ENCODE measurements around the gene ELL2.

Gene ELL2

GRCh38 chr5:96004754-96005153, 43.1 kb upstream of the ELL2 start:
- no peak for DNase-seq
- H3K18ac ChIP-seq (ENCODE audit: low read length) = no peak overlapping the region
- H2BK15ac ChIP-seq (replicated peaks; ENCODE audit: low read depth) = no peak overlapping the region
- no peaks in the 10 kb centered on the region for H3K4me1 ChIP-seq (ENCODE audit: control insufficient read depth, low read depth, low read length)
- no peak overlapping the region for H2BK5ac ChIP-seq (ENCODE audit: low read length)
- no peak overlapping the region for H3K4ac ChIP-seq (ENCODE audit: low read depth, low read length)
- no peak overlapping the region for H4K8ac ChIP-seq (ENCODE audit: low read depth, low read length)
- no peak overlapping the region for H3K56ac ChIP-seq (ENCODE audit: low read length)
- no peak overlapping the region for H2AK5ac ChIP-seq (ENCODE audit: low read length)
- no peak overlapping the region for H4K5ac ChIP-seq (ENCODE audit: low read length)
- H3K36me3 ChIP-seq (ENCODE audit: control insufficient read depth, insufficient read depth, low read length) = no peaks in the 10 kb centered on the region
- H3K23ac ChIP-seq (ENCODE audit: low read length) = no peak overlapping the region
- no peaks in the 10 kb centered on the region for H3K79me1 ChIP-seq (ENCODE audit: low read length)
- WGBS (ENCODE audit: extremely low coverage, insufficient coverage, low lambda C conversion rate) = no CpG with 5 or more reads among the region's 1 CpG
- H3K4me2 ChIP-seq (ENCODE audit: low read length) = no peak overlapping the region
- no peaks in the 10 kb centered on the region for H3K79me2 ChIP-seq (ENCODE audit: control insufficient read depth, insufficient read depth, low read length)
- H3K9ac ChIP-seq (ENCODE audit: low read length) = no peak overlapping the region
- no peaks in the 10 kb centered on the region for H3K27me3 ChIP-seq (ENCODE audit: insufficient read depth, low read length, poor library complexity)
- no peak overlapping the region for H3K27ac ChIP-seq (ENCODE audit: low read depth, low read length)
- H3K4me3 ChIP-seq (ENCODE audit: low read length) = no peak overlapping the region
- H2BK120ac ChIP-seq (ENCODE audit: low read depth, low read length) = no peak overlapping the region

GRCh38 chr5:96004087-96004486, 42.4 kb upstream of the ELL2 start:
- Histone ChIP-seq H2BK120ac (ENCODE audit: low read depth, low read length) (no peak overlapping the region), H3K79me1 (ENCODE audit: low read length) (no peaks in the 10 kb centered on the region), H2BK5ac (ENCODE audit: low read length) (no peak overlapping the region), H4K8ac (ENCODE audit: low read depth, low read length) (no peak overlapping the region), H3K36me3 (ENCODE audit: control insufficient read depth, insufficient read depth, low read length) (no peaks in the 10 kb centered on the region), H3K9ac (ENCODE audit: low read length) (no peak overlapping the region), H3K23ac (ENCODE audit: low read length) (no peak overlapping the region), H3K79me2 (ENCODE audit: control insufficient read depth, insufficient read depth, low read length) (no peaks in the 10 kb centered on the region), H4K5ac (ENCODE audit: low read length) (no peak overlapping the region), H3K56ac (ENCODE audit: low read length) (no peak overlapping the region), H3K4me3 (ENCODE audit: low read length) (no peak overlapping the region), H3K18ac (ENCODE audit: low read length) (no peak overlapping the region), H3K27ac (ENCODE audit: low read depth, low read length) (no peak overlapping the region), H3K4ac (ENCODE audit: low read depth, low read length) (no peak overlapping the region), H3K27me3 (ENCODE audit: insufficient read depth, low read length, poor library complexity) (no peaks in the 10 kb centered on the region), H2AK5ac (ENCODE audit: low read length) (no peak overlapping the region), H3K4me2 (ENCODE audit: low read length) (no peak overlapping the region), H3K4me1 (ENCODE audit: control insufficient read depth, low read depth, low read length) (no peaks in the 10 kb centered on the region), H2BK15ac (replicated peaks; ENCODE audit: low read depth) (no peak overlapping the region)
- DNase-seq = no peak

DNA sequence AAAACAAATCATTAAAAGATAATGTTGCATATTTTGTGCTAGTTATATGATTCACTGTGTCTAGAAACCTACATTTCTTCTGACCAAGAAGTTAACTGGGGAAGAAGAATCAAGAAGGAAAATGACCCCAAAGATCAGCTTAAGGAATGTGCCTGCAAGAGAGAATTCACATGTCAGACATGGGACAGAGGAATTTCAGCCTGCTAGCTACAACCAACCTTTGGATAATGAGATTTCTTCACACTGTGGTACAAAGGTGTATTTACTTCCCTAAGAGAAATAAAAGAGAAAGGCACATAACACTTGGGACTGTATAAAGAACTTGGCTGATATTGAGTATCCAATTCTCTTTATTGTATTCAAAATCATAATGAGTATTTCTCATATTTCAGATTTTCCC, 39.6 kb upstream of the ELL2 start:
- H3K36me3 ChIP-seq (ENCODE audit: control insufficient read depth, insufficient read depth, low read length) = no peaks in the 10 kb centered on the region
- DNase-seq = no peak
- no peaks in the 10 kb centered on the region for H3K79me1 ChIP-seq (ENCODE audit: low read length)
- H3K56ac ChIP-seq (ENCODE audit: low read length) = no peak overlapping the region
- no peak overlapping the region for H2AK5ac ChIP-seq (ENCODE audit: low read length)
- H2BK15ac ChIP-seq (replicated peaks; ENCODE audit: low read depth) = no peak overlapping the region
- no peak overlapping the region for H4K8ac ChIP-seq (ENCODE audit: low read depth, low read length)
- no peak overlapping the region for H3K9ac ChIP-seq (ENCODE audit: low read length)
- no peak overlapping the region for H3K4me2 ChIP-seq (ENCODE audit: low read length)
- no peak overlapping the region for H3K27ac ChIP-seq (ENCODE audit: low read depth, low read length)
- H3K4me1 ChIP-seq (ENCODE audit: control insufficient read depth, low read depth, low read length) = peaks cover 2% of the 10 kb centered on the region
- no peaks in the 10 kb centered on the region for H3K79me2 ChIP-seq (ENCODE audit: control insufficient read depth, insufficient read depth, low read length)
- no peak overlapping the region for H3K4ac ChIP-seq (ENCODE audit: low read depth, low read length)
- no peak overlapping the region for H3K4me3 ChIP-seq (ENCODE audit: low read length)
- no peaks in the 10 kb centered on the region for H3K27me3 ChIP-seq (ENCODE audit: insufficient read depth, low read length, poor library complexity)
- no peak overlapping the region for H2BK120ac ChIP-seq (ENCODE audit: low read depth, low read length)
- H2BK5ac ChIP-seq (ENCODE audit: low read length) = no peak overlapping the region
- H3K18ac ChIP-seq (ENCODE audit: low read length) = no peak overlapping the region
- no peak overlapping the region for H4K5ac ChIP-seq (ENCODE audit: low read length)
- no peak overlapping the region for H3K23ac ChIP-seq (ENCODE audit: low read length)

DNA sequence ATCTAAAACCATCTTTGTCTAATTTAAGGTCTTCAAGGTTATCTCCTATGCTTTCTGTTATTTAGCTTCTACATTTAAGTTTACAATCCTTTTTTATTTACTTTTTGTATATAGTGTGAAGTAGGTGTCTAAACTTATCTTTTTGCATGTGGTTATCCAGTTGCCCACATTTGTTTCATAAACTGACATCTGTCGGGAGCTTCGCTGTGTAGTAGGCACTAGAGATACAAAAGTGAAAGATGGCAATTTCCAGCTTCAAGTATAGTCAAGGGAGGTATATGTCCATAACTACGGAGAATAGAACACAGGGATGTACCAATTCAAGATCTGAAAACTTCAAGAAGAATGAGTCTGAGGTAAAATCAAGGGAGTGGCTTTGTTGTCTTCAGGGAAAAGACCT, 38.7 kb upstream of the ELL2 start:
- Histone ChIP-seq H3K27me3 (ENCODE audit: insufficient read depth, low read length, poor library complexity) (no peaks in the 10 kb centered on the region), H3K4me1 (ENCODE audit: control insufficient read depth, low read depth, low read length) (peaks cover 2% of the 10 kb centered on the region), H3K4me3 (ENCODE audit: low read length) (no peak overlapping the region), H3K9ac (ENCODE audit: low read length) (no peak overlapping the region), H3K4ac (ENCODE audit: low read depth, low read length) (no peak overlapping the region), H3K36me3 (ENCODE audit: control insufficient read depth, insufficient read depth, low read length) (no peaks in the 10 kb centered on the region), H3K79me1 (ENCODE audit: low read length) (no peaks in the 10 kb centered on the region), H3K18ac (ENCODE audit: low read length) (no peak overlapping the region), H2BK120ac (ENCODE audit: low read depth, low read length) (no peak overlapping the region), H2AK5ac (ENCODE audit: low read length) (no peak overlapping the region), H3K4me2 (ENCODE audit: low read length) (no peak overlapping the region), H4K5ac (ENCODE audit: low read length) (no peak overlapping the region), H3K27ac (ENCODE audit: low read depth, low read length) (no peak overlapping the region), H3K23ac (ENCODE audit: low read length) (no peak overlapping the region), H2BK5ac (ENCODE audit: low read length) (no peak overlapping the region), H3K56ac (ENCODE audit: low read length) (no peak overlapping the region), H3K79me2 (ENCODE audit: control insufficient read depth, insufficient read depth, low read length) (no peaks in the 10 kb centered on the region), H2BK15ac (replicated peaks; ENCODE audit: low read depth) (no peak overlapping the region), H4K8ac (ENCODE audit: low read depth, low read length) (no peak overlapping the region)
- DNase-seq = no peak
- WGBS (ENCODE audit: extremely low coverage, insufficient coverage, low lambda C conversion rate) = no CpG with 5 or more reads among the region's 3 CpGs

DNA sequence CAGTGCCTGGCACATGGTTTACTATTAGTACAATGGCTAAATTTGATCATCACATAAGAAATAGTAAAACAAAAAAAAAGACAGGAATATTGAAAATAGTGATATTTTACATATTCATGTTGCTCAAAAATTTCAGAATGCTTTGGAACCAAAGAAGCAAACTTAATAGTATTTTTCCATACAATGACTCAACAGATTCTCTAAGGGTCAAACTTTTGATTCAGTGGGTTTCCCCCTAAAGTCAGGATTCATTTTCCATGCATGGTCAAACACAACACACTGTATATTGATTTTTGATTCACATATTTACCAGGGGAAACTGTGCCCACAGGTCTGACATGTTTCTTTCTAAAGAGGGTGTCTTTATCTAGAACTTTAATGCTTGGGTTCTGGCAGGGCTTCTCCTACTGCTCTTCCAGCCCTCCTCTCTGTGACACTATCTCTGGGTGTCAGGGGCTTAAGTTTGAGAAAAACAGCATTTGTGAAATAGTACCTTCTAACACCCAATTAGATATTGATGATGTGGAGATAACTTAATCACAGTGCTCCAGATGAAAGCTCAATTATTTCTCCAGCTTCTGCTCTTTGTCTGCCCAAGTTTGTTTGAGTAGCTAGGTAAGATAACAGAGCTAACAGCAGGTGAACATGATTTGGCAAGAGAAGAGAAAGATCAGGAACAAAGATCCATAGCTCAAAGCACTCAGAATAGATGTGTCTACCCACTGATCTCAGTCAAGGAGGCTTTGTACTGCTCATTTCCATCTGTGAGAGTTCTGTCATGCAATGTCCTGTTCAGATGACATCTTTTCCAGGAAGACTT, 35.5 kb upstream of the ELL2 start:
- H2AK5ac ChIP-seq (ENCODE audit: low read length) = no peak overlapping the region
- no peak overlapping the region for H4K8ac ChIP-seq (ENCODE audit: low read depth, low read length)
- no peak overlapping the region for H3K23ac ChIP-seq (ENCODE audit: low read length)
- H3K36me3 ChIP-seq (ENCODE audit: control insufficient read depth, insufficient read depth, low read length) = no peaks in the 10 kb centered on the region
- H3K27ac ChIP-seq (ENCODE audit: low read depth, low read length) = no peak overlapping the region
- no peak overlapping the region for H3K9ac ChIP-seq (ENCODE audit: low read length)
- H4K5ac ChIP-seq (ENCODE audit: low read length) = no peak overlapping the region
- no peak overlapping the region for H3K4me2 ChIP-seq (ENCODE audit: low read length)
- no peak overlapping the region for H3K4me3 ChIP-seq (ENCODE audit: low read length)
- no peaks in the 10 kb centered on the region for H3K27me3 ChIP-seq (ENCODE audit: insufficient read depth, low read length, poor library complexity)
- no peak overlapping the region for H3K56ac ChIP-seq (ENCODE audit: low read length)
- no peak overlapping the region for H3K4ac ChIP-seq (ENCODE audit: low read depth, low read length)
- no peak overlapping the region for H3K18ac ChIP-seq (ENCODE audit: low read length)
- no peaks in the 10 kb centered on the region for H3K79me1 ChIP-seq (ENCODE audit: low read length)
- no peak overlapping the region for H2BK15ac ChIP-seq (replicated peaks; ENCODE audit: low read depth)
- no peaks in the 10 kb centered on the region for H3K79me2 ChIP-seq (ENCODE audit: control insufficient read depth, insufficient read depth, low read length)
- peak; percentile 77 for DNase-seq
- H2BK5ac ChIP-seq (ENCODE audit: low read length) = no peak overlapping the region
- H3K4me1 ChIP-seq (ENCODE audit: control insufficient read depth, low read depth, low read length) = peaks cover 2% of the 10 kb centered on the region
- peak overlapping the region; percentile 28 for H2BK120ac ChIP-seq (ENCODE audit: low read depth, low read length)

DNA sequence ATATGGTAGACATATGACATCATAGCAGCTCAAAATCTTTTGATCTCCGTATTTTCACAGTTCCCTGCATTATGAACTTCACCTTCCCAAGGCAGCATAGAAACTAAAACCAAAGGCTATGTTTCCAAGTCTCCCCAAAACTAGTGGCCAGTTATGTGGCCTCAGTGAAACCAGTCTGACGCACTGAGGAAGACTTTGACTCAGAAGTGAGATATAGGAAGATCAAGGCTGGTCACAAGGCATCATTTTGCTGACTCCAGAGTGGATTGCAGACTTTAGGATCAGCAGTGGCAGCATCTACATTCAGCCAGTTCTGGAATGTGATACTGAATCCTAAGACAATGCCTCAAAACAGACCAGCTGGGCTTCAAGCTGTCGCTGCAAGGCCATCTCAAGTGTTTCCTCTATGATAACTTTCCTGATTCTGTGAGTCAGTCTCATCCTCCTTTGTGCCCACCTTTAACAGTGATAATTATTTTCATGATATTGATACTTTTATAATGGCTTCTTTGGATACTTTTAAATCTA, 34.4 kb upstream of the ELL2 start:
- H3K4ac ChIP-seq (ENCODE audit: low read depth, low read length) = no peak overlapping the region
- H3K4me3 ChIP-seq (ENCODE audit: low read length) = no peak overlapping the region
- H4K8ac ChIP-seq (ENCODE audit: low read depth, low read length) = no peak overlapping the region
- H2AK5ac ChIP-seq (ENCODE audit: low read length) = no peak overlapping the region
- peak overlapping the region; percentile 8 for H3K18ac ChIP-seq (ENCODE audit: low read length)
- H4K5ac ChIP-seq (ENCODE audit: low read length) = no peak overlapping the region
- H3K23ac ChIP-seq (ENCODE audit: low read length) = no peak overlapping the region
- no peak overlapping the region for H2BK120ac ChIP-seq (ENCODE audit: low read depth, low read length)
- H3K36me3 ChIP-seq (ENCODE audit: control insufficient read depth, insufficient read depth, low read length) = no peaks in the 10 kb centered on the region
- no peaks in the 10 kb centered on the region for H3K79me1 ChIP-seq (ENCODE audit: low read length)
- H3K56ac ChIP-seq (ENCODE audit: low read length) = no peak overlapping the region
- no peak overlapping the region for H2BK5ac ChIP-seq (ENCODE audit: low read length)
- no peaks in the 10 kb centered on the region for H3K79me2 ChIP-seq (ENCODE audit: control insufficient read depth, insufficient read depth, low read length)
- H3K4me2 ChIP-seq (ENCODE audit: low read length) = no peak overlapping the region
- peak; percentile 59 for DNase-seq
- H3K27ac ChIP-seq (ENCODE audit: low read depth, low read length) = no peak overlapping the region
- H3K4me1 ChIP-seq (ENCODE audit: control insufficient read depth, low read depth, low read length) = peaks cover 2% of the 10 kb centered on the region
- no peak overlapping the region for H3K9ac ChIP-seq (ENCODE audit: low read length)
- no peaks in the 10 kb centered on the region for H3K27me3 ChIP-seq (ENCODE audit: insufficient read depth, low read length, poor library complexity)
- WGBS (ENCODE audit: extremely low coverage, insufficient coverage, low lambda C conversion rate) = no CpG with 5 or more reads among the region's 3 CpGs
- peak overlapping the region; percentile 6 for H2BK15ac ChIP-seq (replicated peaks; ENCODE audit: low read depth)
